H1 (cell line): ENCODE measurements around the gene RARB. TPM values are rescaled to one million over a fixed set of nuclear protein-coding genes. Genes with fewer than 3 reads are reported as not detected.

Experiments used
- CTCF ChIA-PET: fragments of 300-600 bp; sonication (Branson Sonifier 250); formaldehyde crosslinking; loops from one replicate; lab custom pipeline; 2021; ENCODE audit not compliant: partially characterized antibody; lab: Charles Lee
- POLR2A ChIA-PET: fragments of 300-600 bp; sonication (Branson Sonifier 250); formaldehyde crosslinking; loops from one replicate; lab custom pipeline; 2021; ENCODE audit warnings: inconsistent platforms; ENCODE audit not compliant: partially characterized antibody; lab: Charles Lee
- DNase-seq, 2 experiments: peaks; one replicate each; pipeline versions ENCODE4 v3.0.0 to v3.0.0-alpha.2; 2010 to 2022; ENCODE audit warnings: low spot score in 2 of 2, low read depth in 1 of 2, mixed read lengths in 1 of 2
- FAIRE-seq: peaks from 2 replicates; lab custom pipeline; 2011; peaks lifted over from hg19 to GRCh38; lab: Jason Lieb, UNC
- H2AFZ ChIP-seq: 2 replicates; pipeline ENCODE4 v1.8.1; 2012; ENCODE audit warnings: low read length, inconsistent platforms
- H2AK5ac ChIP-seq: 2 replicates; pipeline ENCODE4 v1.6.1; 2013; ENCODE audit warnings: low read depth, low read length
- H2BK120ac ChIP-seq: replicated peaks from 2 replicates; pipeline ENCODE3; 2013; ENCODE audit warnings: low read depth, low read length, inconsistent platforms
- H2BK12ac ChIP-seq: 2 replicates; pipeline ENCODE4 v1.6.1; 2013; ENCODE audit warnings: low read depth, low read length
- H2BK15ac ChIP-seq: 2 replicates; pipeline ENCODE4 v1.6.1; 2013; ENCODE audit warnings: low read length
- H2BK20ac ChIP-seq: 2 replicates; pipeline ENCODE4 v1.6.1; 2013; ENCODE audit warnings: low read length
- H2BK5ac ChIP-seq: 2 replicates; pipeline ENCODE4 v1.6.1; 2013; ENCODE audit warnings: low read depth, low read length
- H3K14ac ChIP-seq: 2 replicates; pipeline ENCODE4 v1.6.1; 2013; ENCODE audit warnings: inconsistent platforms; ENCODE audit not compliant: insufficient read length
- H3K18ac ChIP-seq: 2 replicates; pipeline ENCODE4 v1.6.1; 2013; ENCODE audit warnings: low read length; ENCODE audit errors: extremely low read depth
- H3K23ac ChIP-seq: 2 replicates; pipeline ENCODE4 v1.6.1; 2013; ENCODE audit warnings: inconsistent platforms; ENCODE audit not compliant: insufficient read length
- H3K23me2 ChIP-seq: 2 replicates; pipeline ENCODE4 v1.6.1; 2013; ENCODE audit warnings: low read depth, low read length
- H3K27ac ChIP-seq: 2 replicates; pipeline ENCODE4 v1.6.1; 2011; ENCODE audit warnings: low read depth, low read length, inconsistent platforms
- H3K27me3 ChIP-seq, 4 experiments: replicated peaks in 1 of 4; 1 replicate in 1 of 4; 2 replicates in 3 of 4; pipeline versions ENCODE4 v1.6.1 to v1.8.1; 2011 to 2013; ENCODE audit warnings: low read length in 3 of 4, mild to moderate bottlenecking in 3 of 4, inconsistent platforms in 2 of 4, mixed read lengths in 2 of 4, moderate library complexity in 1 of 4; ENCODE audit not compliant: control insufficient read depth in 3 of 4, insufficient read depth in 3 of 4; ENCODE audit errors: extremely low read depth in 1 of 4
- H3K36me3 ChIP-seq, 4 experiments: 2 replicates each; pipeline versions ENCODE4 v1.6.1 to v1.8.1; 2011 to 2013; ENCODE audit warnings: mild to moderate bottlenecking in 4 of 4, low read length in 3 of 4, moderate library complexity in 2 of 4, control low read depth in 1 of 4, inconsistent platforms in 1 of 4; ENCODE audit not compliant: insufficient read depth in 4 of 4, control insufficient read depth in 2 of 4
- H3K4ac ChIP-seq: replicated peaks from 2 replicates; pipeline ENCODE3; 2013; ENCODE audit warnings: low read length, low read depth, mixed read lengths, inconsistent platforms; ENCODE audit not compliant: insufficient read length
- H3K4me1 ChIP-seq, 4 experiments: replicated peaks in 1 of 4; 1 replicate in 1 of 4; 2 replicates in 3 of 4; pipeline versions ENCODE4 v1.6.1 to v1.8.1; 2011 to 2013; ENCODE audit warnings: low read length in 3 of 4, inconsistent platforms in 2 of 4, mixed read lengths in 1 of 4; ENCODE audit not compliant: insufficient read depth in 4 of 4, control insufficient read depth in 3 of 4
- H3K4me2 ChIP-seq, 2 experiments: 2 replicates each; pipeline versions ENCODE4 v1.6.1 to v1.8.1; 2011 to 2013; ENCODE audit warnings: low read depth in 2 of 2, low read length in 2 of 2, control low read depth in 1 of 2, inconsistent platforms in 1 of 2, mild to moderate bottlenecking in 1 of 2; ENCODE audit not compliant: insufficient read depth in 1 of 2
- H3K4me3 ChIP-seq, 4 experiments: fragments of 200-600, 300-600 bp in 1 of 4; sonication (generic), shearing (Covaris generic), sonication (Bioruptor Twin) in 1 of 4; 2 replicates each; pipeline versions ENCODE4 v1.5.1 to v1.8.1; 2011 to 2016; ENCODE audit warnings: low read length in 4 of 4, low read depth in 3 of 4, control low read depth in 2 of 4, inconsistent platforms in 2 of 4, mild to moderate bottlenecking in 2 of 4, mixed read lengths in 1 of 4, moderate library complexity in 1 of 4; ENCODE audit not compliant: insufficient read depth in 2 of 4; ENCODE audit errors: extremely low read depth in 1 of 4
- H3K56ac ChIP-seq: replicated peaks from 2 replicates; pipeline ENCODE3; 2013; ENCODE audit warnings: low read depth, mild to moderate bottlenecking, mixed read lengths, low read length, inconsistent platforms; ENCODE audit not compliant: insufficient read length
- H3K79me1 ChIP-seq: 2 replicates; pipeline ENCODE4 v1.6.1; 2013; ENCODE audit warnings: low read depth, low read length, control low read depth
- H3K79me2 ChIP-seq, 2 experiments: 2 replicates each; pipeline versions ENCODE4 v1.6.1 to v1.8.1; 2012 to 2013; ENCODE audit warnings: low read length in 2 of 2, mild to moderate bottlenecking in 2 of 2, inconsistent platforms in 1 of 2; ENCODE audit not compliant: insufficient read depth in 2 of 2, control insufficient read depth in 1 of 2
- H3K9ac ChIP-seq, 4 experiments: replicated peaks in 1 of 4; 1 replicate in 1 of 4; 2 replicates in 3 of 4; pipeline versions ENCODE4 v1.6.1 to v1.8.1; 2011 to 2013; ENCODE audit warnings: low read depth in 3 of 4, low read length in 3 of 4, control low read depth in 2 of 4, mild to moderate bottlenecking in 2 of 4, moderate library complexity in 2 of 4, inconsistent platforms in 1 of 4; ENCODE audit errors: extremely low read depth in 1 of 4
- H3K9me3 ChIP-seq, 2 experiments: 2 replicates each; pipeline versions ENCODE4 v1.6.1 to v1.8.1; 2012 to 2013; ENCODE audit warnings: mild to moderate bottlenecking in 2 of 2, moderate library complexity in 2 of 2, control low read depth in 1 of 2, inconsistent platforms in 1 of 2, low read depth in 1 of 2, low read length in 1 of 2, mixed read lengths in 1 of 2; ENCODE audit not compliant: insufficient read depth in 2 of 2
- H4K20me1 ChIP-seq, 2 experiments: replicated peaks in 1 of 2; 2 replicates each; pipeline versions ENCODE3 to v1.8.1; 2011 to 2013; ENCODE audit warnings: inconsistent platforms in 2 of 2, low read length in 2 of 2, mild to moderate bottlenecking in 1 of 2; ENCODE audit not compliant: insufficient read depth in 2 of 2, control insufficient read depth in 1 of 2
- H4K5ac ChIP-seq: 2 replicates; pipeline ENCODE4 v1.6.1; 2013; ENCODE audit warnings: low read length, low read depth, mixed read lengths, inconsistent platforms; ENCODE audit not compliant: insufficient read length
- H4K8ac ChIP-seq: 2 replicates; pipeline ENCODE4 v1.8.0; 2013; ENCODE audit warnings: mild to moderate bottlenecking, moderate library complexity, low read length, inconsistent platforms; ENCODE audit not compliant: insufficient read depth; ENCODE audit errors: extremely low read depth
- H4K91ac ChIP-seq: replicated peaks from 2 replicates; pipeline ENCODE3; 2013; ENCODE audit warnings: low read length, mixed read lengths, inconsistent platforms; ENCODE audit not compliant: insufficient read length
- E2F6 ChIP-seq: IDR thresholded peaks from 2 replicates; pipeline ENCODE4 v1.6.1; 2012; ENCODE audit warnings: inconsistent platforms
- NANOG ChIP-seq: IDR thresholded peaks from 2 replicates; pipeline ENCODE4 v1.6.1; 2011; ENCODE audit warnings: low read length, low read depth, mild to moderate bottlenecking, inconsistent platforms; ENCODE audit not compliant: insufficient read depth, poor library complexity, severe bottlenecking
- RXRA ChIP-seq: IDR thresholded peaks from 2 replicates; pipeline ENCODE4 v1.6.1; 2011; ENCODE audit warnings: low read depth, mild to moderate bottlenecking, low read length, moderate library complexity; ENCODE audit not compliant: insufficient read depth
- SP2 ChIP-seq: IDR thresholded peaks from 2 replicates; pipeline ENCODE4 v1.6.1; 2012; ENCODE audit warnings: mild to moderate bottlenecking, low read length, inconsistent platforms
- TAF1 ChIP-seq: IDR thresholded peaks from 2 replicates; pipeline ENCODE4 v1.6.1; 2011; ENCODE audit warnings: mild to moderate bottlenecking, low read depth, low read length
- WGBS, 2 experiments: shearing (Covaris generic) in 1 of 2; methylation state at CpG; one replicate each; pipeline versions ENCODE4 v1.1.6 to v1.1.7; 2013 to 2015; ENCODE audit warnings: low lambda C conversion rate in 2 of 2, mixed read lengths in 2 of 2, inconsistent platforms in 1 of 2, low coverage in 1 of 2, missing lambda C conversion rate in 1 of 2; ENCODE audit not compliant: insufficient replicate concordance in 2 of 2, insufficient coverage in 1 of 2, insufficient read length in 1 of 2; ENCODE audit errors: extremely low coverage in 1 of 2, missing lambda C conversion rate in 1 of 2; 5-methylcytosine and 5-hydroxymethylcytosine counted together
- polyA plus RNA-seq, 7 experiments: library from polyadenylated mRNA; depleted of rRNA in 3 of 7; stranded (reverse) in 5 of 7; unstranded in 2 of 7; fragments of >200 nt in 5 of 7; fragments of 200-250 nt in 2 of 7; gene quantifications; 1 replicate in 5 of 7; 2 replicates in 1 of 7; 4 replicates in 1 of 7; pipeline versions ENCODE4 v1.2.1 to v1.2.3, GENCODE V29; 2011 to 2013; ENCODE audit warnings: missing spikeins in 2 of 7, mixed read lengths in 2 of 7
- total RNA-seq: library from RNA; stranded (reverse); fragmentation: NEBNext Ultra II Directional; extraction: Animal tissue kit (Norgen Biotek cat#: 25700); gene quantifications from 2 replicates; pipeline ENCODE4 v1.2.1, GENCODE V29; 2021

RARB gene
- total and polyA plus RNA-seq, 2 of the 8 experiments (the other 6 are each of a cell fraction or from before 2014, with no cell fraction given) = 0.15 to 0.22 TPM

GRCh38 chr3:25582242-25582641, 154.2 kb downstream of the RARB start:
- H3K9ac ChIP-seq = no peak overlapping the region
- TF ChIP-seq E2F6 (no peak), NANOG (no peak), TAF1 (no peak), SP2 (no peak), RXRA (no peak)

More at GRCh38 chr3:25582242-25582641, 154.2 kb downstream of the RARB start:
- no peak overlapping the region for H2BK120ac ChIP-seq
- no peak overlapping the region for H3K27ac ChIP-seq
- no peak overlapping the region for H2AFZ ChIP-seq
- no peak overlapping the region for H3K56ac ChIP-seq
- H2BK5ac ChIP-seq = no peak overlapping the region
- H3K14ac ChIP-seq = no peak overlapping the region
- H4K91ac ChIP-seq = no peak overlapping the region
- H2AK5ac ChIP-seq = no peak overlapping the region
- no peak overlapping the region for H3K18ac ChIP-seq
- no peaks in the 10 kb centered on the region for H4K20me1 ChIP-seq
- FAIRE-seq = no peak
- no peak overlapping the region for H3K4me2 ChIP-seq
- no peak overlapping the region for H3K4me3 ChIP-seq
- POLR2A ChIA-PET = no interaction called here
- no peak for DNase-seq
- no peaks in the 10 kb centered on the region for H3K27me3 ChIP-seq
- no peak overlapping the region for H2BK12ac ChIP-seq
- H3K79me1 ChIP-seq = no peaks in the 10 kb centered on the region
- H3K9me3 ChIP-seq = no peaks in the 10 kb centered on the region
- no peak overlapping the region for H2BK20ac ChIP-seq
- no peak overlapping the region for H3K23ac ChIP-seq
- H3K4me1 ChIP-seq = no peaks in the 10 kb centered on the region
- H2BK15ac ChIP-seq = no peak overlapping the region
- no peaks in the 10 kb centered on the region for H3K23me2 ChIP-seq
- H4K5ac ChIP-seq = no peak overlapping the region
- CTCF ChIA-PET = interaction anchor here (1.4 to 7.0 kb wide), 2 partner anchors 9 to 12 kb away, joined by 4 to 44 read pairs; no protein-coding TSS in a partner anchor
- no peak overlapping the region for H3K4ac ChIP-seq
- H3K36me3 ChIP-seq = no peaks in the 10 kb centered on the region
- 83% methylated on average over 2 of the region's 2 CpGs; no CpG with 5 or more reads in 1 of the 2 experiments for WGBS, 2 experiments
- no peaks in the 10 kb centered on the region for H3K79me2 ChIP-seq
- no peak overlapping the region for H4K8ac ChIP-seq
